Stimulated activated CD4-positive, alpha-beta T cell treated with anti-CD3 and anti-CD28 coated beads, Interleukin-2, amount 100 ng/mL, for 24 hours (primary cell): ENCODE results near the gene DEFB119.
"Not testable (repeated sequence)": the region's sequence is repeated elsewhere in the genome, so short reads cannot be mapped to it uniquely, and the experiment has no call there.

ENCODE experiments used
- DNase-seq, 2 donors: peaks; one replicate each; pipeline ENCODE4 v3.0.0-alpha.2; 2020

Gene DEFB119

GRCh38 chr20:31390490-31390889, at the start of gene DEFB119:
Gene DEFB119 (minus strand): TSS chr20:31390590. CDS start chr20:31390483, 107 bp downstream.
- DNase-seq, result no peak

GRCh38 chr20:31430568-31431115, 40.3 kb upstream of the DEFB119 start:
- DNase-seq, result no peak

DNA sequence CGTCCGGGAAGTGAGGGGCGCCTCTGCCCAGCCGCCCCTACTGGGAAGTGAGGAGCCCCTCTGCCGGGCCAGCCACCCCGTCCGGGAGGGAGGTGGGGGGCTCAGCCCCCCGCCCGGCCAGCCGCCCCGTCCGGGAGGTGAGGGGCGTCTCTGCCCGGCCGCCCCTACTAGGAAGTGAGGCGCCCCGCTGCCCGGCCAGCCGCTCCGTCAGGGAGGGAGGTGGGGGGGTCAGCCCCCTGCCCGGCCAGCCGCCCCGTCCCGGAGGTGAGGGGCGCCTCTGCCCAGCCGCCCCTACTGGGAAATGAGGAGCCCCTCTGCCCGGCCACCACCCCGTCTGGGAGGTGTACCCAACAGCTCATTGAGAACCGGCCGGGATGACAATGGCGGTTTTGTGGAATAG, 37.2 kb upstream of the DEFB119 start:
- DNase-seq, result not testable (repeated sequence)

GRCh38 chr20:31426891-31427551, 36.6 kb upstream of the DEFB119 start:
- not testable (repeated sequence) for DNase-seq

GRCh38 chr20:31425797-31426196, 35.4 kb upstream of the DEFB119 start:
- DNase-seq, result no peak

- DNase-seq, result no peak
Observed at GRCh38 chr20:31418307-31418706, 27.9 kb upstream of the DEFB119 start.

DNA sequence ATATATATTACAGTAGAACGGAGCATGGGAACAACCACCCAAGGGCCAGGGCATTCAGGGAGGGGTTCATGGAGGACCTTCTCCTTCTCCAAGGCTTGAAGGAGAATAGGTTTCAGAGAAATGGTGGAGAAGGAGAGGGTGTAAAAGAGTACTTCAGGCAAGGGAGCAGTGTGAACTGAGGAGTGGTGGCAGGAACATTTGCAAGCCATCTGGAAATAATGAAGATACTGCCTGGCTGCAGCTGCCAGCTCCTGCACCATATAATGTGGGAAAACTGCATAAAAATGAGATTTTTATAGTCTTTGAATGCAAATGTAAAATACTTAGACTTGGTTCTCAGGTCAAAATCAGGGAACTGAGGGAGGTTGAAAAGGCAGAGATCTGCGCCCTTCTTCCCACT, 25.3 kb upstream of the DEFB119 start:
- no peak for DNase-seq

- no peak for DNase-seq
Observed at GRCh38 chr20:31414381-31414780, 24.0 kb upstream of the DEFB119 start.

GRCh38 chr20:31410011-31410410, 19.6 kb upstream of the DEFB119 start:
- DNase-seq, result no peak

DNA sequence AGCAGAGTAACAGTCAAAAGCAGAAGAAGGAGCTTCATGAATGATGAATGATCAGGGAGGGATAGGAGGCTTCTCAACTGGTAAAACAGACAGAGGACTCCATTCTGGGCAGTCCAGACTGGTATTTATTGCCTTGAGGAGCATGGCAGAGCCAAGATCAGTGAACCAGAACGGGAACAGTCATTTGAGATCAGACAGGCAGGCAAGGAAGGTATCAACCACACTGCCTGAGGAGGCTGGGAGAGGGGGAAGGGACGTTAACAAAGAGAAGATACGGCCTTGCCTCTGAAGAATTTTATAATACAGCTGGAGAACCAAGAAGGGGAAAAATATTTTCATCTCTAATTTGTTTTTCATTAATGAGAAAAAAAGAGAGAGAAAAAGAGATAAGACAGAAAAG, 15.7 kb upstream of the DEFB119 start, which contains the start of gene DEFB121:
Gene DEFB121, minus strand, starts transcription at position 101 of the 400 bp plus-strand sequence. Its CDS starts 63 bp downstream, at position 38.
- no peak for DNase-seq

GRCh38 chr20:31403886-31404285, 13.5 kb upstream of the DEFB119 start:
- DNase-seq, result no peak

- no peak for DNase-seq
Observed at GRCh38 chr20:31394900-31395299, 4.5 kb upstream of the DEFB119 start.

- DNase-seq, result no peak
Observed at GRCh38 chr20:31392836-31393235, 2.4 kb upstream of the DEFB119 start.

DNA sequence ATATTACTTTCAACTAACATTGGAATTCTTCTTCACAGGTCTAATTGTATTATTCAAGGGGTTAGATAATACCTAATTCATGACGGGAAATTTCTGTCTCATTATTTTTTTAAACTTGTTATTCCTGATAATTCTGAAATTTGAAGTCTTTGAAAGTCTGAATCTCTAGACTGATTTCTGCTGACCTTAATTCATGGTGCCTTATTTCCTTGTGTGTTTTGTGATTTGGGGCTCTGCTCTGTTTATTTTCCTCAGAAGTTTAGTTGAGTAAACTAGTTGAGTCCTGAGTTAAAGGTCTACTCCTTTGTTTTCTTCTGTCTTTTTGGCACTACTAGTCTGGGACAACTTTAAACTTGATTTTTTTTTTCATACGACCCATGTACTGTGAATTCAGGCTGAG, 16.0 kb downstream of the DEFB119 start:
- no peak for DNase-seq

GRCh38 chr20:31368301-31368700, 22.1 kb downstream of the DEFB119 start, which contains the start of gene DEFB118:
Gene DEFB118 (plus strand): TSS chr20:31368601. CDS start chr20:31368651, 50 bp downstream.
- DNase-seq, result no peak

DNA sequence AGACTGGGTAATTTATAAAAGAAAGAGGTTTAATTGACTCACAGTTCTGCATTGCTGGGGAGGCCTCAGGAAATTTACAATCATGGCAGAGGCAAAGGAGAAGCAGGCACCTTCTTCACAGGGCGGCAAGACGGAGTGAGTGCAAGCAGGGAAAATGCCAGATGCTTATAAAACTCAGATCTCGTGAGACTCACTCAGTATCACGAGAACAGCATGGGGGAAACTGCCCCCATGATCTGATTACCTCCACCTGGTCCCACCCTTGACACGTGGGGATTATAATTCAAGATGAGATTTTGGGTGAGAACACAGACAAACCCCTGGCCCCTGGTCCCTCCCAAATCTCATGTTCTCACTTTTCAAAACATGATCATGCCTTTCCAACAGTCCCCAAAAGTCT, 26.1 kb downstream of the DEFB119 start:
- DNase-seq, result not testable (repeated sequence)

- no peak for DNase-seq
Observed at GRCh38 chr20:31363295-31363694, 27.1 kb downstream of the DEFB119 start.

DNA sequence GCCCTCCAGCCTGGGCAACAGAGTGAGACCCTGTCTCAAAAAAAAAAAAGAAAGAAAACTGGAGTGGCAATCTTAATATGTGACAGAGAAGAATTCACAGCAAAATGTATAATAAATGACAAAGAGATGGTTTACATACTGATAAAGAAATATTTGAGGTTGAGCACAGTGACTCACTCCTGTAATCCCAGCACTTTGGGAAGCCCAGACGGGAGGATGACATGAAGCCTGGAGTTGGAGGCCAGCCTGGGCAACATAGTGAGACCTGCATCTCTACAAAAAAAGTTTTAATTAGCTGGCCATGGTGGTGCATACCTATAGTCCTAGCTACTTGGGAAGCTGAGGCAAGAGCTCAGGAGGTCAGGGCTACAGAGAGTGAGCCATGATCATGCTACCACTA, 34.4 kb downstream of the DEFB119 start:
- DNase-seq, result no peak

GRCh38 chr20:31341470-31341869, 48.9 kb downstream of the DEFB119 start:
- no peak for DNase-seq

DNA sequence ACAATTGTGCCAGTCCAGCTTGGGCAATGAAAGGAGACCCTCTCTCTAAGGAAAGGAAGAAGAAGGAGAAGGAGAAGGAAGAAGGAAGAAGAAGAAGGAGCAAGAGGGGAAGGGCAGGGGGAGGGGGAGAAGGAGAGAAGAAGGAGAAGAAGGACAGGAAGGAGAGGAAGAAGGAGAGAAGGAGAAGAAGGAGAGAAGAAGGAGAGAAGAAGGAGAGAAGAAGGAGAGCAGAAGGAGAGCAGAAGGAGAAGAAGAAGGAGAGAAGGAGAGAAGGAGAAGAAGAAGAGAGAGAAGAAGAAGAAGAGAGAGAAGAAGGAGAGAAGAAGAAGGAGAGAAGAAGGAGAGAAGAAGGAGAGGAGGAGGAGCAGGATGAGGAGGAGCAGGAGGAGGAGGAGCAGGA, 59.5 kb downstream of the DEFB119 start:
- no peak for DNase-seq
